Stimulated activated CD4-positive, alpha-beta T cell treated with anti-CD3 and anti-CD28 coated beads, Interleukin-15, amount 100 ng/mL, for 1 hour (primary cell): ENCODE results near the gene NIPAL1.
"Not testable (repeated sequence)": the region's sequence is repeated elsewhere in the genome, so short reads cannot be mapped to it uniquely, and the experiment has no call there.

Experiments used
- DNase-seq, 2 donors: peaks; one replicate each; pipeline ENCODE4 v3.0.0-alpha.2; 2020; ENCODE audit warnings: low read depth in 1 of 2, low spot score in 1 of 2

Gene NIPAL1

GRCh38 chr4:48016141-48017107, at the start of gene NIPAL1, which contains the start of gene CNGA1:
TSS of gene NIPAL1 (plus strand) at chr4:48016772. CDS start at chr4:48016840, 68 bp downstream.
TSS of gene CNGA1 (minus strand) at chr4:48016681. CDS start at chr4:47952689, 63,992 bp downstream.
- DNase-seq: peak; percentile 44 to 73

DNA sequence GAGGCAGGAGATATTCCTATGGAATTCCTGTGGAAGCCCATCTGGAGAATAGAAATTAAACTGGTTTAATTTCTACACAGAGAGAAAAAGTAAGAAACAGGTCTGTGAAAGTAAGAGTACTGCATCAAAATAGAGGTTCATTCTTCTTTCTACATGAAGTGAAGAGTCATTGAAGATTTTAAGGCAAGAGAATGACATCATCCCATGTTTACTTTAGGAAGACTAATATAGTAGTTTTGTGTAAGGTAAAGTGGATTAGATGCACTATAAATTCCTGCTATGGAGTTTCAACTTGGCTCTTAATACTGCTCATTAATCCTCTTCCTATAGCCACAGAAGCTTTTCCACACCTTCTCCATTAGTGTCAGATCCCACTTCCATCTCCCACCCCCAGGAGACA, 47.7 kb upstream of the NIPAL1 start:
- DNase-seq: no peak

DNA sequence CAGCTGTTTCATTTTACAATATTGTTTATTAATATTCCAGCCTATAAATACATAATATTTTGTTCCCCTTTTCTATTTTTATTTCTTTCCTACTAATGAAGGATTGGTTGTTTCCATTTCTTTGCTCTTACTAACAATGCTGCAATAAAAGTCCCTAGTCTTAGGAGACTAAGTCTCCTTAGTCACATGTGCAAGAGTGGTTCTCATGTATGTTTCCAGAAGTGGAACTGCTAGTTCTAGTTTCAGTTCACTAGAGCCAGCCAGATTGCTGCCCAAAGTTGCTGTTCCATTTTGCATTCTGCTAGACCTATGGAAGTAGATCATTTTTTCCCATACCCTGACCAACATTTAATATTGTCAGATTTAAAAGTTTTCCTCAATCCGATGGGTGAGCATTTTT, 44.4 kb upstream of the NIPAL1 start:
- no peak for DNase-seq

- DNase-seq: no peak
Measured at GRCh38 chr4:47972721-47973120, 43.9 kb upstream of the NIPAL1 start.

DNA sequence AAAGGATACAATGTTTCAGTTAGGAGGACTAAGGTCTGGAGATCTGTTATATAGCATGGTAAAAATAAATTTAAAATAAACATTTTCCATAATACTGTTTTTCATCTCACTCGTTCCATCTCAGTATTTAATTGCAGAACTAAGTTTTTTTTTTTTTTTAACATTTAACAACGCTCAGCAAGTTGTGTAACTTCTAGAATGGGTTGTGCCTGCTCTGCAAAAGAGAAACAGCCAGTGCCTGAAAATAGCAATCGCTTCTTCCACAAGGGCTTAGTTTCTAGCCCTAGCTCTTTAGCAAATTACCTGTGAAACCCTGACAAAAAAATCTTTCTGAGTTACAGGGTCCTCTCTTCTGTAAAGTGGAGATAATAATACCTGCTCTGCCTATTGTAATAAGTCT, 42.0 kb upstream of the NIPAL1 start:
- no peak for DNase-seq

DNA sequence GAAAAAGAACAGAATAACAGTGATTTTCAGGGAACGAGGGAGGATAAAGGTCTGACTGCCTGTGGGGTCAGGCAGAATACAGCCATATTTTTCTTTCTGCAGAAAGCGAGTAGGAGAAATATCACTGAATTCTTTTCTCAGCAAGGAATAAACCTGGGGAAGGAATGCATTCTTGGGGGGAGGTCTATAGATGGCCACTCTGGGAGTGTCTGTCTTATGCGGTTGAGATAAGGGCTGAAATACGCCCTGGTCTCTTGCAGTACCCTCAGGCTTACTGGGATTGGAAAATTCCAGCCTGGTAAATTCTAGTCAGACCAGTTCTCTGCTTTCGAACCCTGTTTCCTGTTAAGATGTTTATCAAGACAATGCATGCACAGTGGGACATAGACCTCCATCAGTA, 26.4 kb upstream of the NIPAL1 start:
- no peak for DNase-seq

DNA sequence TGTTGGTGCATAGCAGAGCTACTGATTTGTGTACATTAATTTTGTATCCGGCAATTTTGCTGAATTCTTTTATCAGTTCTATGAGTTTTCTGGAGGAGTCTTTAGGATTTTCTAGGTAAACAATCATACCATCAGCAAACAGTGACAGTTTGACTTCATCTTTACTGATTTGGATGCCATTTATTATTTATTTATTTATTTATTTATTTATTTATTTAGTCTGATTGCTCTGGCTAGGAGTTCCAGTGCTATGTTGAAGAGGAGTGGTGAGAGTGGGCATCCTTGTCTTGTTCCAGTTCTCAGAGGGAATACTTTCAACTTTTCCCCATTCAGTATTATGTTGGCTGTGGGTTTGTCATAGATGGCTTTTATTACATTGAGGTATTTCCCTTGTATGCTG, 24.1 kb upstream of the NIPAL1 start:
- not testable (repeated sequence) for DNase-seq

DNA sequence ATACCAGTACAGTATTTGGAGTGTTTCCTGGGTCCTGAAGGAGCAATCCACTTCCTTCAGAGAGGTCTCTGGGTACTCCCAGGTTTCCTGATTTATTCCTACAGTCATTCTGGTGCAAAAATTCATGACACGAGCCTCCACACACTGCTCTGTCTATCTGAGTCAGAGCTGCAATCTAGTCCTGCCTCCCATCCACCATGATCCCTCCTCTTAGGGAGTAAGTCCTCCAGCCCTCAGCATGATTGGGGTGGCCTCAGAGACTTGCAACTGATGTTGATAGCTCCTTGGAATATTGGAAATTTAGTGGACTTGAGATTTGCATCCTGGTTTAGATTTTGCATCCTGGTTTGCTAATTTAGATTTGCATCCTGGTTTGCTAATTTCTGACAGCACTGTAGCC, 20.6 kb upstream of the NIPAL1 start:
- DNase-seq: no peak

- DNase-seq: no peak
Measured at GRCh38 chr4:48002267-48002666, 14.3 kb upstream of the NIPAL1 start.

DNA sequence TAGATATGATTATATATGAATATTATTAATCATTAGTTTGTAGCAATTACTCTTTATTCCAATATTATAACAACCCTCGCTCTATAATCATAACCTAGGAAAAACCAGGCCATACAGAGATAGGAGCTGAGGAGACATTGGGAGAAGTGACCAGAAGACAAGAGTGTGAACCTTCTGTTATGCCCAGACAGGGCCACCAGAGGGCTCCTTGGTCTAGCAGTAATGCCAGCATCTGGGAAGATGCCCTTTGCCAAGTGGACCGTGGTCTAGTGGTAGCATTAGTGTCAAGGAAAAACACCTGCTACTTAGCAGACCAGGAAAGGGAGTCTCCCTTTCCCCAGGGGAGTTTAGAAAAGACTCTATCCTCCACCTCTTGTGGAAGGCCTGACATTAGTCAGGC, 13.0 kb upstream of the NIPAL1 start:
- peak in 1 of 2 donors; percentile 5 for DNase-seq

DNA sequence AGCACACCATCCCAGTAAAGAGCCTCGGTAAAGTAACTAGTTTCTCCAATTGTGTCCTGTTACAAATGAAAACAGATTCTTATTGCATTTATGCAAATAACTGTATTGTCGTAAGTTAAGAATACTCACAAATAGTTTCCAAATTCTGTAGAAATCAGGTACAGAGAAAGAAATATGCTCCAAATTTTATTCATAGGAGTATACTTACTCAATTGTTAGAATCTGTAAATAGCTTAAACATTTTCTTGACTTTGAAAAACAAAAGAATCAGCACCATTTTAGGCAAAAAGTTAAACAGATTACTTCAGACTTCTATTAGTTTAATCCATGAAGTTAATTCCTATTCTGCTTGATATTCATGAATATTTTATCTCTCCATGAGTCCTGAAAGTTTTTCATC, 10.8 kb upstream of the NIPAL1 start:
- no peak for DNase-seq

DNA sequence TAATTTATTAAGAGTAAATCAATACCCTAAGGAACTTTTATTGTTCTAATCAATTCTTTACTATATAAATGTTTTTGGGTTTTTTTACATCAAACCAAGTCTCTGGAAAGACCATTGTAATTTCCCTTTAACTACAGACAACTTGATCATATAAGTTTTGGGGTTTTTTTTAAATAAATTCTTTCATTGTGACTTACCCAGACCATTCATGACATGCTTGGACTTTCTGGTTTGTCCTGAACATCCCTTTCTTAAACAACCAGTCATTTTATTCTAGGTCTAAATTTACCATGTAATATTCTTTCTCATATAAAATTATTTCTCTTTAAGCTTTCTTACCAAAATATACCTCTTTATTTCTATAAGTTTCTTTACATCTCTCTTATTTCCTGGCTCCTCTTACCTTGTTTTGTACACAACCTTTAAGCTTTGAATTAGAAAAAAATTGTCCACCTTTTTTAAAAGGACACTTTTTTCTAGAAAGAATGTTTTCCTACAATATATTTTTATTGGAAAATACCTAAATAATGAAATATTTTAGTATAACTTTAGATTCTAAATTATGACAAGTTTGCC, 8.5 kb upstream of the NIPAL1 start:
- no peak for DNase-seq

DNA sequence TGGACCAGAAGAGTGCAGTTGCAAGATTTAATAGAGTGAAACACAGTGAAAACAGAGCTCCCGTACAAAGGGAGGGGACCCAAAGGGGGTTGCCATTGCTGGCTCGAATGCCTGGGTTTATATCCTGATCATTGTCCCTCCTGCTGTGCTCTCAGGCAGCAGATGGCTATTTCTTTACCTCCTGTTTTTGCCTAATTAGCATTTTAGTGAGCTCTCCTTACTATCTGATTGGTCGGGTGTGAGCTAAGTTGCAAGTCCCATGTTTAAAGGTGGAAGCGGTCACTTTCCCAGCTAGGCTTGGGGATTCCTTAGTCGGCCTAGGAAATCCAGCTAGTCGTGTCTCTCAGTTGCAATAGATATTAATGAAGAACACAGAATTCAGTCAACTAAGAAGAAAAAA, 5.7 kb upstream of the NIPAL1 start:
- DNase-seq: not testable (repeated sequence)

GRCh38 chr4:48011722-48012121, 4.8 kb upstream of the NIPAL1 start:
- DNase-seq: no peak

GRCh38 chr4:48012824-48013223, 3.7 kb upstream of the NIPAL1 start:
- no peak for DNase-seq

DNA sequence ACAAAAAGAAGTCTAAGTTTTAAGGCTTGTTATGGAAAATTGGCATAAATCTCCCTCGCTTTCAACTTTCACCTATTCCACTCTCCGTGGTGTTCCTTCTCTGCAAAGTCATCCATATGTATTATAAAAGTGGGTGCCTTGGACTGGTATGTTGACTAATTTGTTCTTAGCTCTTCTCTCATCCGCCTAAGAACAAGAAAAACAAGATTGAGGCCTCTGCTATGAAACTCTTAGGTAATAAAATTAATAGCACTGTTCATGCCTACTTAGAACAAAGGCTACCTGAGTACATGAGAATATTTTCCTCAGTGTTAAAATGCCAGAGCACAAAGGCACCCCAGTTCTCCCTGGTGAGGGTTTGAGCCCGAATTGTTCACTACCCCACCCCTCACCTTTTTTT, 1.4 kb upstream of the NIPAL1 start:
- DNase-seq: no peak

- DNase-seq: no peak
Measured at GRCh38 chr4:48015678-48016077, 894 bp upstream of the NIPAL1 start.

DNA sequence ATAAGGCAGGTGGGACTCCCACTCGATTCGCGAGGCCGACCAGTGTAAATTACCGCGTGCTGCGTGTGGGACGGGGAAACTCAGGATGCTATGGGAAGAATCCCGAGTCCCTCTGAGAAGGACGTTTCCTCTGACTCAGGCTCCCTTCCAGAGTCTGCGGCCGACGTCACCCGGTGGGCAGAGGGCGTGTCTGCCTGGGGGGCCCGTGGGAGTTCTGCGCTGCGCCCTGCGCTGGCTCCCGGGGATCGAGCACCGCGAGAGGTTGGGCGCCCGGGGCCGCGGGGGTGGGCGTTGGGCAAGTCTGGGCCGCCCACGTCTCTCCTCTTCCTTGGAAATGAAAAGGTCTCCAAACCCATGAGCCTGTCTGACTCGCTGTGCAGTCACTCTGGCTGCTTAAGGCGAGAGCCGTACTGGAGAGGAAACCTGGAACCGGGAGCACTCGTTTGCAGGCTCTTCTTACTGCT, 568 bp downstream of the NIPAL1 start:
- DNase-seq: peak in 1 of 2 donors; percentile 33

GRCh38 chr4:48018112-48018511, 1.5 kb downstream of the NIPAL1 start:
- DNase-seq: no peak

GRCh38 chr4:48021100-48021499, 4.5 kb downstream of the NIPAL1 start:
- no peak for DNase-seq

- DNase-seq: no peak
Measured at GRCh38 chr4:48022192-48022799, 5.7 kb downstream of the NIPAL1 start.

- DNase-seq: no peak
Measured at GRCh38 chr4:48024522-48024921, 8.0 kb downstream of the NIPAL1 start.
